Measurements from ENCODE around the gene KRTAP10-6.
"Not testable (repeated sequence)": the region's sequence is repeated elsewhere in the genome, so short reads cannot be mapped to it uniquely, and the experiment has no call there.

GRCh38 chr21:44590897-44591800 lies 1.2 kb downstream of the KRTAP10-6 start:
- TF ChIP-seq CTCF (IDR thresholded peaks at IDR 0.05); POLR2A (IDR thresholded peaks at IDR 0.05; ENCODE audit: low read depth); POLR2AphosphoS5 (IDR thresholded peaks at IDR 0.05): not testable (repeated sequence)

All from esophagus muscularis mucosa (tissue), 3 donors.